ENCODE results near the gene COL23A1.

DNA sequence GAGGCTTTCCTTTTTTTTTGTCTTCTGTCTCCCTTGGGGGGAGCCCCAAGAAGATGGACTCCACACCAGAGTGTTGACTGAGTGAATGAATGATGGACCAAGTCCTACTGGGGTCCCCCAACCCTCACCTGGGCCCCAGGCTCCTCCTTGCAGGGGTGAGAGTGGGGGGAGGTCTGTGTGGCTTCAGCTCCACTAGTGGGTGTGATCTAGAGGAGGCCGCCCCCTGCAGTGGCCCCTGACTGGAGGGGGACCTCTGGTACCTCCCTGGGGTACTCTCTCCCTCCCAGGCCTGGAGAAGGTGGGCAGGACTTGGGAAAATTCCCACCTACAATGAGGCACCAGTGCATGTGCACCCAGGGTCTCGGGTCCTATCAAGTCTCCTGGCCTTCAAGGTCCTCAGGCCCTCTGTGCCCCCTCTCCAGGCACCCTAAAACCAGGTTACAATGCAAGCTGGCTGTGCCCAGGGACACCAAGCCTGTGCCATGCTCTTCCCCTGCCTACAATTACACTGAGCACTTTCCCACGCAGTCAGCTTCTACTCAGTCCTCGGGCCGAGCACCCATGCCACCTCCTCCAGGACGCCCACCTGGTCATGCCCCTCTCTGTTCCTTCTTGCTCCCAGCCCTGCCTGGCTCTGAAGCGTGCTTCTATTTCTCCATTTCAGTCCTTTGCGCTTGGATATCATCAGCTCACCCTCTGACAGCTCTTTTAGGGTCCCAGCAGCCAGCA is 240.4 kb downstream of the COL23A1 start:
- TF ChIP-seq CTCF (IDR thresholded peaks at IDR 0.05), result no peak
- no peak for TF ChIP-seq POLR2A (IDR thresholded peaks at IDR 0.05; ENCODE audit: low read depth)
